ENCODE data around the gene TXLNB. TPM values are rescaled to one million over a fixed set of nuclear protein-coding genes. Genes with fewer than 3 reads are reported as not detected.

Gene TXLNB
- total RNA-seq, 4 donors from 2014 or later: 0.57 to 3.2 (median 1.6) TPM

- TF ChIP-seq CTCF (IDR thresholded peaks at IDR 0.05; ENCODE audit: low read depth): no peak
These were observed 26.1 kb downstream of the TXLNB start for GRCh38 chr6:139265512-139266190.

- no peak for TF ChIP-seq CTCF (IDR thresholded peaks at IDR 0.05; ENCODE audit: low read depth)
These were observed 29.1 kb downstream of the TXLNB start for GRCh38 chr6:139262519-139263300.

- no peak for TF ChIP-seq CTCF (IDR thresholded peaks at IDR 0.05; ENCODE audit: low read depth)
These were observed 33.9 kb downstream of the TXLNB start for GRCh38 chr6:139257821-139258398.

GRCh38 chr6:139257291-139257690, 34.5 kb downstream of the TXLNB start:
- no peak for TF ChIP-seq CTCF (IDR thresholded peaks at IDR 0.05; ENCODE audit: low read depth)

GRCh38 chr6:139256087-139256486, 35.7 kb downstream of the TXLNB start:
- no peak for TF ChIP-seq CTCF (IDR thresholded peaks at IDR 0.05; ENCODE audit: low read depth)

- TF ChIP-seq CTCF (IDR thresholded peaks at IDR 0.05; ENCODE audit: low read depth): no peak
These were observed 37.6 kb downstream of the TXLNB start for GRCh38 chr6:139254196-139254595.

DNA sequence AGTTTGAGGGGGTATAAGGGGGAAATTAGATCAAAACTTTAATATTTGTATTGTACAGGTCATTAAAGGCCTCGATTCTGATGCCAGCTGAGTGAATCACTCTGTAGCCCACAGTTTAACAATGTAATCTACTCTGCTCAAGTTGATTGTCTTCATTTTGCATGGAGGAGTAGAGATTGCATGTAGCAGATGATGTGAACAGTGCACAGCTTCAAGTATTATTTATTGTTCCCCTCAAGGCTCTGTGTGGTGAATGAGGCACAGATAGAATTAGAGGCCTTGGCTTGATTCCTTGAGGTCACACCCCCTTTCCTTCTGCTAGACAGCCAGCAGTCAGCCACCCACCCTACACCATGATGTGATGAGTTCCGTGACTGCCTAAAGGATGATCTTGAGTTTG, 38.1 kb downstream of the TXLNB start:
- no peak for TF ChIP-seq CTCF (IDR thresholded peaks at IDR 0.05; ENCODE audit: low read depth)

Measured in subcutaneous adipose tissue (tissue), 4 donors.